ENCODE results near the gene G6PC2.
"Not testable (repeated sequence)": the region's sequence is repeated elsewhere in the genome, so short reads cannot be mapped to it uniquely, and the experiment has no call there.

Gene G6PC2

DNA sequence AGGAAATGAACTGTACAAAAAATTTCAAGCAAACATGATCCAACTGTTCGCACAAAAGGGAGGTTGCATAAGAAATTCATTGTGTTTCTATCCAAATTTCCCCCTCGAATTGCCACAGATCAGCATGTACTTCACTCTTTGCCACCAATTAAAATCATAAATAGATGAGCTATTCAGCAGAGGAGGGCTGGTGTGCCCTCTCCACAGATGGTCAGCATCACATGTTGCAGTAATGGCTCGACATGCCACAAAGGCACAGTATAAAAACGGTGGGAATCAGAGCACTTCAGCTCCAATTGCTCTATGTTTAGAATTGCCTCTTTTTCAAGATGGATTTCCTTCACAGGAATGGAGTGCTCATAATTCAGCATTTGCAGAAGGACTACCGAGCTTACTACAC, at the start of gene G6PC2:
Gene G6PC2 (plus strand): TSS at position 289 of the 400 bp plus-strand sequence. CDS start 41 bp downstream, at position 330.
- TF ChIP-seq, protein P1, sequence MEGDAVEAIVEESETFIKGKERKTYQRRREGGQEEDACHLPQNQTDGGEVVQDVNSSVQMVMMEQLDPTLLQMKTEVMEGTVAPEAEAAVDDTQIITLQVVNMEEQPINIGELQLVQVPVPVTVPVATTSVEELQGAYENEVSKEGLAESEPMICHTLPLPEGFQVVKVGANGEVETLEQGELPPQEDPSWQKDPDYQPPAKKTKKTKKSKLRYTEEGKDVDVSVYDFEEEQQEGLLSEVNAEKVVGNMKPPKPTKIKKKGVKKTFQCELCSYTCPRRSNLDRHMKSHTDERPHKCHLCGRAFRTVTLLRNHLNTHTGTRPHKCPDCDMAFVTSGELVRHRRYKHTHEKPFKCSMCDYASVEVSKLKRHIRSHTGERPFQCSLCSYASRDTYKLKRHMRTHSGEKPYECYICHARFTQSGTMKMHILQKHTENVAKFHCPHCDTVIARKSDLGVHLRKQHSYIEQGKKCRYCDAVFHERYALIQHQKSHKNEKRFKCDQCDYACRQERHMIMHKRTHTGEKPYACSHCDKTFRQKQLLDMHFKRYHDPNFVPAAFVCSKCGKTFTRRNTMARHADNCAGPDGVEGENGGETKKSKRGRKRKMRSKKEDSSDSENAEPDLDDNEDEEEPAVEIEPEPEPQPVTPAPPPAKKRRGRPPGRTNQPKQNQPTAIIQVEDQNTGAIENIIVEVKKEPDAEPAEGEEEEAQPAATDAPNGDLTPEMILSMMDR (conservative IDR thresholded peaks at IDR 0.05; ENCODE audit: low read length): no peak
- H3K4me3 ChIP-seq (ENCODE audit: low read length): no peak within 1 kb of the TSS
- no peak for DNase-seq (ENCODE audit: low read depth)

GRCh38 chr2:168851674-168852320, 49.3 kb upstream of the G6PC2 start:
- peak; percentile 49 for DNase-seq (ENCODE audit: low read depth)
- TF ChIP-seq, protein P1 (conservative IDR thresholded peaks at IDR 0.05; ENCODE audit: low read length): no peak
- H3K4me3 ChIP-seq (ENCODE audit: low read length): no peak overlapping the region

DNA sequence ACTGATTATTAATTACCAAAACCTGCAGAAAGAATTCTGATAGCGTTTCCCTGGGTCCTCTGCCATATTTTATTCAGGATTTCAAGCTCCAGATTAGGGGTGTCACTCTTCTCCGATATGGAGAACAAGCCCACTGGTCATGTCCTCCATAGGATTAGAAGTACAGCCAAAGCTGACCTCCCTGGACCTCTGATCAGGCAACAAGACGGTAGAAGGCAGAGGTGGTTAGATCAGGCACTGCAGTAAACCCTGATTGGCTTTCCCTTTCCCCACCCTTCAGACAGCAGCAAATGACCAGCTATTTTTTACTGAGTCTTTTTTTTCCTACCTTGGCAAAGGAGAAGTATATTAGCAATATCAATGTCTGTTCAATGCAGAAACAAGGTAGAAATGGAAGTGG, 48.6 kb upstream of the G6PC2 start:
- TF ChIP-seq, protein P1 (conservative IDR thresholded peaks at IDR 0.05; ENCODE audit: low read length): no peak
- no peak for DNase-seq (ENCODE audit: low read depth)
- H3K4me3 ChIP-seq (ENCODE audit: low read length): no peak overlapping the region

- DNase-seq (ENCODE audit: low read depth): no peak
- H3K4me3 ChIP-seq (ENCODE audit: low read length): no peak overlapping the region
- TF ChIP-seq, protein P1 (conservative IDR thresholded peaks at IDR 0.05; ENCODE audit: low read length): no peak
Measured at GRCh38 chr2:168853471-168853870, 47.6 kb upstream of the G6PC2 start.

DNA sequence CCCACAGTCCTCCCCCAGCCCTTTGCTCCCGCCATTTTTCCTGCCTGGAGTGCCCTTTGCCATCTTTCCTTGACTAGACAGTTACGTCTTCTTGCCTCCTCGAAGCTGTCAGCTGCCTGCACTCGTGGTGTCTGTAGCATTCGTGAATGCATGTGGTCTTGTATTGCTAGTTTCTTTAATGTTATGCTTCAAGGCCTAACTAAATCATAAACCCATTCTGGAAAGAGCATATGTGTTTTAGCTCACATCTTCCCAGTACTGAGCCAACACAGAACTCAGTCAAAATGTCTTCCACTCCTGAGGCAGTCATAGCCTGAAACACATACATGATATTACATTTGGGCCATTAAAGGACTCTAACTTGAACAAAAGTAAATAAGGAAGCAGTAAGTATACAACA, 46.4 kb upstream of the G6PC2 start:
- TF ChIP-seq, protein P1 (conservative IDR thresholded peaks at IDR 0.05; ENCODE audit: low read length): no peak
- no peak overlapping the region for H3K4me3 ChIP-seq (ENCODE audit: low read length)
- DNase-seq (ENCODE audit: low read depth): no peak

DNA sequence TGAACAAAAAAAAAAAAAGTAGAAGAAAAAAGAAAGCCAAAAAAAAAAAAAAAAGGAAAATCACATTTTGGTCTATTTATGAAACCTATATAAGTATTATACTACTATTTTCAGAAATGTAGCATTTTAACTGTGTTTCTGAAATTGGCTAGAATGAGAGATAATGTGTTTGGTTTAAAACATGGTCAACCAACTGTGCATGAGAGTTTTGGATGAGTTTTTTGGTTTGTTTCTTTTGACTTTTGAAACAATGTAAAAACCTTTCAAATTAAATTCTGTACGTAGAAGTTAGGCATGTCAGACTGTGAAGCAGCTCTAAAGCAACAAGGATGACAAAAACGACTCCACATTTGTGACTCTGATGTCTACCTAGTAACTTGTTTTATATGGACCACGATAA, 45.5 kb upstream of the G6PC2 start:
- no peak overlapping the region for H3K4me3 ChIP-seq (ENCODE audit: low read length)
- TF ChIP-seq, protein P1 (conservative IDR thresholded peaks at IDR 0.05; ENCODE audit: low read length): no peak
- DNase-seq (ENCODE audit: low read depth): no peak

GRCh38 chr2:168858146-168858545, 42.9 kb upstream of the G6PC2 start:
- peak; percentile 9 for DNase-seq (ENCODE audit: low read depth)
- TF ChIP-seq, protein P1 (conservative IDR thresholded peaks at IDR 0.05; ENCODE audit: low read length): no peak
- H3K4me3 ChIP-seq (ENCODE audit: low read length): no peak overlapping the region

DNA sequence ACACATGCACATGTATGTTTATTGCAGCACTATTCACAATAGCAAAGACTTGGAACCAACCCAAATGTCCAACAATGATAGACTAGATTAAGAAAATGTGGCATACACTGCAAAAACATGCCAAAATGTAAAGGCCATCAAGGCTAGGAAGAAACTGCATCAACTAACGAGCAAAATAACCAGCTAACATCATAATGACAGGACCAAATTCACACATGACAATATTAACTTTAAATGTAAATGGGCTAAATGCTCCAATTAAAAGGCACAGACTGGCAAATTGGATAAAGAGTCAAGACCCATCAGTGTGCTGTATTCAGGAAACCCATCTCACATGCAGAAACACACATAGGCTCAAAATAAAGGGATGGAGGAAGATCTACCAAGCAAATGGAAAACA, 33.9 kb upstream of the G6PC2 start:
- DNase-seq (ENCODE audit: low read depth); H3K4me3 ChIP-seq (ENCODE audit: low read length): not testable (repeated sequence)

DNA sequence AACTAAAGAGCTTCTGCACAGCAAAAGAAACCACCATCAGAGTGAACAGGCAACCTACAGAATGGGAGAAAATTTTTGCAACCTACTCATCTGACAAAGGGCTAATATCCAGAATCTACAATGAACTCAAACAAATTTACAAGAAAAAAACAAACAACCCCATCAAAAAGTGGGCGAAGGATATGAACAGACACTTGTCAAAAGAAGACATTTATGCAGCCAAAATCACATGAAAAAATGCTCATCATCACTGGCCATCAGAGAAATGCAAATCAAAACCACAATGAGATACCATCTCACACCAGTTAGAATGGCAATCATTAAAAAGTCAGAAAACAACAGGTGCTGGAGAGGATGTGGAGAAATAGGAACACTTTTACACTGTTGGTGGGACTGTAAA, 30.7 kb upstream of the G6PC2 start:
- not testable (repeated sequence) for DNase-seq (ENCODE audit: low read depth); H3K4me3 ChIP-seq (ENCODE audit: low read length)

GRCh38 chr2:168870824-168871223, 30.3 kb upstream of the G6PC2 start:
- not testable (repeated sequence) for H3K4me3 ChIP-seq (ENCODE audit: low read length)

More at GRCh38 chr2:168870824-168871223, 30.3 kb upstream of the G6PC2 start:
- not testable (repeated sequence) for DNase-seq (ENCODE audit: low read depth)
